NCI-H1930 (cell line): ENCODE results near the gene PARP16.
"Not testable (repeated sequence)": the region's sequence is repeated elsewhere in the genome, so short reads cannot be mapped to it uniquely, and the experiment has no call there.

Experiments used
- DNase-seq, 2 experiments: peaks; one replicate each; lab custom pipeline; 2025; lab: John Stamatoyannopoulos, UW

The PARP16 gene

DNA sequence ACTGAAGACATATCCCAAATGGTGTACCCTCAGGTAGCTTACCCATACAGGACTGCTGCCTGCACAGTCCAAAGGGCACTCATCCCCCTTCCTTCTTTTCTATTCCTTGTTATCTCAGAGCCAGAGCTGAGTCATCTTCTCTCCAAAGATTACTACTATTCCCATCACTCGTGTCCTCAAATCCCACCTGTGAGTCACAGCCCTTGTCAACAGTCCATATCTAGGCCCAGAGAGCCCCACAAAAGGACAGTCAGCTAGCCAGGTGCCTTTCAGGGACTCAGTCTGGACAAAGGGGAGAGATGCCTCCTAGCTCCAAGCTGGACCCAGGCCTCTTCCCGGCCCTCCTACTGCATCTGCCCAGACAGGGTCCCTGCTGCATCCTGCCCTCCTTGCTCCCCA lies 11.0 kb downstream of the PARP16 start:
- DNase-seq, result no peak

DNA sequence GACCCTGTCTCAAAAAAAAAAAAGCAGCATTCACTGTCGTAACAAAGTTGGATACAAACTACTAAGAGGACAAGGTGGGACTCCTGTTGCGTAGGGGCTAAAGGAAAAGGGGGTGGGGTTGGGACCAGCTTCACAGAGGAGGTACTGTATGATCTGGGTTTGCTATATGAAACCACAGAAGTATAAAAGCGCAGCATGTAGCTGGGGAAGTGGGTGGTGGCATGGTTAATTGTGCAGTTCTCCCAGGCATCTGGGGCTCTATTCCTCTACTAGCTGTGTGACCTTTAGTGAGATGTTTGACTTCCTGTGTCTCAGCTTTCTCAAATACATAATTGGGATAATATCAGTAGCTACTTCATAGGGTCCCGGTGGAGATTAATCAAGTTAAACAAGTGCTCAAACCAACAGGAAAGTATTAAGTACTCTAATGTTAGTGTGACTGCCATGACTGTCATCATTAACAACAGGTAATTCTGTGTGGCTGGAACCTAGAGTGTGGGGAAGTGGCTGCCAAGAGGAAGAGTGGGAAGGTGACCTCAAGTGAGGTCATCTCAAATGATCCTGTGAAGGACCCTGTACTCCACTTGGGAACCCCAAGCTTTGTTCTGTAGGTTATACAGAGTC lies 11.5 kb downstream of the PARP16 start:
- DNase-seq, result no peak

DNA sequence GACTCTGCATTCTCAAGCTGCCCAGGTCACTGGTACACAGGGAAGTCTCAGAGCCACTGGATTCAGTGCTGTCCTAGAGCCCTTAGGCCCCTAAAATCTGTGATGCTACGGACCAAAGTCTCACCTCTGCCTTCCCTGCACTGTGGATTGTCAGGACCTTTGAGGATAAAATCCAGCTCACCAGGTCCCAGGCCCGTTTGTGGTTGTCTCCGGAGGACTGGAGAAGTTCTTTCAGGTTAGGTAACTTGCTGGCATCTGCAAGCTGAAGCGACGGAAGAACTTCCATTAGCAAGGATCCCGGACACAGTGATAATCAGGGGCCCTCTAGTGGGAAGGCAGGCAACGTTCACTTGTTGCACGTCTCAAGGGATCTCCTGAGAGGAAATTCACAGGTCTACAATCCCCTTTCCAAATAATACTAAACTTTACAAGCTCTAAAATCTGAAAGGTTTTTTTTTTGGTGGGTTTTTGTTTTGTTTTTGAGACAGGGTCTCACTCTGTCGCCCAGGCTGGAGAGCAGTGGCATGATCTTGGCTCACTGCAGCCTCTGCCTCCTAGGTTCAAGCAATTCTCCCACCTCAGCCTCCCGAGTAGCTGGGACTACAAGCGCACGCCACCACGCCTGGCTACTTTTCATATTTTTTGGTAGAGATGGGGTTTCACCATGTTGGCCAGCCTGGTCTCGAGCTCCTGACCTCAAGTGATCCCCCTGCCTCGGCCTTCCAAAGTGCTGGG lies 15.7 kb downstream of the PARP16 start:
- not testable (repeated sequence) for DNase-seq

DNA sequence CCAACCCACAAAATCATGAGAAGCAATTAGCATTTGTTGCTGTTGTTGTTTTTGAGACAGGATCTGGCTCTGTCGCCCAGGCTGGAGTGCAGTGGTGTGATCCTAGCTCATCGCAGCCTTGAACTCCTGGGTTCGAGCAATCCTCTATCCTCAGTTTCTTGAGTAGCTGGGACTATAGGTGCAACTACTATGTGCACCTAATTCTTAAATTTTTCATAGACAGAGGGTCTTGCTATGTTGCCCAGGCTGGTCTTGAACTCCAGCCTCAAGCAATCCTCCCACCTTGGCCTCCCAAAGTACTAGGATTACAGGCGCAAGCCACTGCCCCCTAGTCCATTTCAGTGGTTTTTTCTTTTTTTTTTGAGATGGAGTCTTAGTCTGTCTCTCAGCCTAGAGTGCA lies 18.3 kb downstream of the PARP16 start:
- no peak for DNase-seq

DNA sequence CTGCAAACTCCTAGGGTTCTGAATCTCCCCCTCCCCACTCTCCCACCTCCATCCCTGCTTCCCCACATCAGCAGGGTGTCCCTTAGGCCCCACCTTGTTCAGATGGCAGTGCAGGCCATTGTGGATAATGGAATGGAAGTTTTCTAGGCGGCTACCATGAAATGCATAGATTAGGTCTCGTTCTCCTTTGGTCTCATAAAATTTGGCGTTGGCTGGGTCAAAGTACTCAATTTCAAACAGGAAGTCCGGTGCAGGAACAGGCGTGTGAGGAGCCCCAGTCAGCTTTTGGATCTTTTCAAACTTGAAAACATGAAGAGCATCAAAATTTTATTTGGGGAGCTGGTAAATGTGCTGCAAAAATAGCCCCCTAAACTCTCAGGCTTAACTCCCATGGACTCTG lies 20.2 kb downstream of the PARP16 start:
- DNase-seq, result no peak

DNA sequence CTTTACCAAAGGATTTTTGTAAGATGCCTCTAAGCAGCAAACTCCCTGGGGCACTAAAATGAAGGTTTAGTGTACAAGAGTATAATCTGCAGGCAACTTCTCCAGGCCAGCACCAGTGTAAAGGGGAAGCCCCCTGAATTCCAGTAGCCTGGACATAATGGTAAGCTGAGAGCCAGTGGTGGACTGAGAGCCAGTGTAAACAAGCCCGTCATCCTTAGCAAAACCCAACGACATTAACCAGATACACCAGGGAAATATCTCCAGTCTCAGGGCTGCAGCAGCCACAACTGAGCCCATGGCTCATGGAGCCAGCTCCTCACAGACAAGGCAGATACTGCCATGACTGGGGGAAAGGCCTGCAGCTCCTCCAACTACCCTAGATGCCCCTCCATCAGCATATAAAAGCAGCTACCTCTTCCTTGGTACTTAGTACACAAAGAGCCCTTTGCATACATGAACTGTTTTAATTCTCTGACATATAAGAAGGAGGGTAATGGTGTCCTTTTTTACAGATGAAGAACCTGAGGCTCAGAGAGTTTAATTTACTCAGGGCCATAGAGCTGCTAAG lies 21.7 kb downstream of the PARP16 start:
- DNase-seq, result no peak

DNA sequence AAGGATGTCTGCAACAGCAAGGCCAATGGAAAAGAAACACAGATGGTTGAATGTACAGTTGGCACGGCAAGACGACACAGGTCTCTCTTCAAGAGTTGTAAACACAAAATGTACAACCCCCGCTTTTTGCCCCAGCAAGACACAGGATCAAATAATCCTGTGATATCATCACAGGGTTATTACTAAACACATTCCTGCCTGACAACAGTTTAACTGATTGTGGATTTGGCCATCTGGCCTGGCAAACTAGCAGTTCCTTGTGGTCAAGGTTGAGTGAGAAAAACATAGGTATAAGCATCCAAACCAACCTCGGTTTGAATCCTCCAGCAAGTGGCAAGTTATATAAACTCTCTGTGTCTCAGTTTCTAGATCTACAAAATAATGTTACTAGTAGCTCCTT lies 23.4 kb downstream of the PARP16 start:
- no peak for DNase-seq

DNA sequence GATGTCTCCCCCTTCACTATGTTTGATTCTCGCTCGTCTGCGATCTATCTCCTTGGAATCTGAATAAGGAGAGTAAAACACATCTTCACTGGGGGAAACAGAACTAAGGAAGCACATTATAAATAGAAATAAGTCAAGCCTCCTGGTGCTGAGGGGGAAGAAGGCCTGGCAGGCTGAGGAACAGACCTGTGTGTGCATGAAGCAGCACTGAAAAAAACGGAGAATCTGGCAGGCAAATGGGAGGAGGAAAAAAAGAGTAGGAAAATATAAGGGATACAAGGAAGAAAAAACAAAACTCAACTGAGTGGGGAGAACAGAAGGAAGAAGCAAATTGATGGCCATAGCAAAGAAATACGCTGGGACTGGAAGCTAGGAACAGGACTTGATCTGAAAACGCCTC lies 25.7 kb downstream of the PARP16 start:
- no peak for DNase-seq

DNA sequence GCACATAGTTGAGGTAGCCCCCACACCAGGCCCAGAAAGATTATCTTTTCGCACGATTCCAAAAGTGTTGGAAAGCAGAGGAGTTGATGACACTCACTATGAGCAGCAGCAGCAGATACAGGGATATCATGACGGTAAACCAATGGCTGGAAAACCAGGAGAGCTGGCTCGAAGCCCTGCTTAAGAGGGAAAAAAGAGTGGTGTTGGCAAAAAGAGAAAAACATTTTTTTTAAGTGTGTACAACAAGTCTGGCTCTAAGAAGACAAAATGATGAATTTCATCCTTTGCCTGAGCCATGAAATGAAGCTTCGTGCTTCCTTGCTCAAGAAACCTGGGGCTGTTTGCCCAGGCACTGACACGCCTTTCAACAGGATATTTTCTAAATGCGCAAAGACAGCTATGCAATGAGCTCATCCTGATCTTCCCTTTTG lies 27.3 kb downstream of the PARP16 start:
- no peak for DNase-seq

DNA sequence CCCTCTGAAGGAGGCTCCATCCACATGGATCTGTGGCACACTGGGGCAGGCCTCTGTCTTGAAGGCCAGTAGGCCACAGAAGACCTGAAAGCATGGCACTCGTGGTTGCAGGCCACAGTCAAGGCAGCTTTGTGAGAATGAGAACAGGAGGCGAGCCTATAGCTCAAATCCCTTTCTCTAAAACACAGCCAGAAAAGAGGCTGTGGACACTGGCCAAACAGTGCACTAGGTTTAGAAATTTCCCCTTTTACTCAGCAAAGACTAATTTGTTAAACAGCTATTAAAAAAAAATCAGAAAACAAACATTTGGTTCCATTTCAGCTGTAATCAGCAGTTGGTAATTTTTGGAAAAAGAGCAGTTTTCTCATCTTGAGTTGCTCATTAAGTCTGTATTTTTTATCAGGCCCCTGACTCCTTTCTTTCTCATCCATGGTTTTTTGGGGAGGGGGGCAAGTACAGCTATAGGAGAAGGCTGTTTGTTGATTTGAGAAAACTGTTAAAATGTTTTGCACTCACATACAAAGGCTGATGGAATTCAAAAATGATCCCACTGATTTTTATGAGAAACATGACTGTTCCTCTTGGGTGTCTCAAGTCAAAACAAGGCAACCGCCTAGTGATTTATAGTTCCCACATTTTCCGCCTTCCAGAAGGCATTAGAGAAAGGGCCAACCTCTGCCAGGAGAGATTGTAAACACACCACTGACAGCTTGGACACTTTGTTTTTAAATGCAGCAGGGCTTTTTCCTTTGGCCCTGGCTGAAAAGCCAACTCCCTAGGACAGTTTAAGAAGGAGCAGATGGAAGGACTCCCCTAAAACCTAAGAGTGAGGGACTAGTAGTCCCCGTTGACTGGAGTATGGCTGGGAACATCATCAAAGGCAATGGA lies 28.1 kb downstream of the PARP16 start:
- DNase-seq, result no peak

DNA sequence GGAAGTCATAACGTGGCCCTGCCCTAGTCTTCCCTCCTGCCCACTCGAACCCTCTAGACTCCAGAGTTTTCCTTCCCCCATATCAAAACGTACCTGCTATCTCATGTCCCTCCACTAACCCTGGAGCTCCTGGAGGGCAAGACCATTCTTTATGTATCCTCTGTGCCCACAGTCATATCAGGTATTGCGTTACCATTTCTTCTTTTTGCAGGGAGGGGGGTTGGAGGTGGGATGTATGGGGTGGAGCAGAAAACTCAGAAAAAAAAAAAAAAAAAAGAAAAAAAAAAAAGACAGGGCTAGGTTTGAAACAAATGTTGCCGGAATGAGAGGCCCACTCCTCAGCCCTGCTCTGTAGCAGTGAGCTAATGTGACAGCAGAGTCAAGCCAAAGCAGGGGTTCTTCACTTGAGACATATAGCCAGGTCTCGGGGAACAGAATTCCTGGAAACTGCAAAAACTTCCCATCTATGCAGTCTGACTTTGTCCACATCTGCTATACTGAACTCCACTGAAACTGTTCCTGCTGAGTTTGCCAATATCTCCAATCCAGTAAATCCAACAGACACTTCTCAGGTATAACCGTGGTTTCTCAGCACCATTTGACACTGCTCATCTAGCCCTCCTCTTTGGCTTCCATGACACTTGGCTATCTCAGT lies 31.1 kb downstream of the PARP16 start:
- DNase-seq, result no peak

DNA sequence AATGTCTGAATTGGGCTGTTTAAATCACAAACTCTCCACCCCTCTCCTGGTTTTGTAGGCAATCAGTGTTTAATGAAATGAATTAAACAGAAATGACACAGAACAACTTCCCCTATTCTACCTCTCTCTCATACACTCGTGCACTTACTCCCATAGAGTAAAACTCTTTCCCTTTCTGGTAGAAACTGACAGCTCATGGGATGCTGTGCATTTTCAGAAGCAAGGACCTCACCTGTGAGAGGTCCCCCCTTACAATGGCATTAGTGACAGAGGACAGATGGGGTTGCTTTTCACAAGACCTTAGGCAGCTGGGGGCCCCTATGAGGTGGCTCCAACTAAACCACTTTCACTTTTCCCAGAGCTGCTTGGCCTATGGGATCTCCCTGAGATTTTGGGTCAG lies 31.9 kb downstream of the PARP16 start:
- DNase-seq, result no peak

DNA sequence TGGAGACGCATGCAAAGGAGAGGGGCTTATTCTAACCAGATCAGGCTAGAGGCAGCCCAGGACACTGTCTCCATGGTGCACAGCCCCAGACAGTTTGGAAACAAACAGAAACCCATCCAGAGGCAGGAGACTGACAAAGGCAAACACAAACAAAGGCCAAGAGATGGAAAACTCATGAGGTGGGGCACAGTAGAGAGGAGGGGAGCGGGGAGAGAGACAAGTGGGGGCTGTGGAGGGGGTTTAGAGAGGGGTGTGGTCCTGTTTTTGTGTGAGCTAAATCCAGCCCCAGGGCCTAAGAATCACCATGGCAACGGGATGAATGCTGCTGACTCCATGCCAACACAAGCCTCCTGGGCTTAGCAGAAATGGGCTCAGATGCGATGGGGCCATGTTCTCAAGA lies 32.3 kb downstream of the PARP16 start:
- DNase-seq, result no peak

DNA sequence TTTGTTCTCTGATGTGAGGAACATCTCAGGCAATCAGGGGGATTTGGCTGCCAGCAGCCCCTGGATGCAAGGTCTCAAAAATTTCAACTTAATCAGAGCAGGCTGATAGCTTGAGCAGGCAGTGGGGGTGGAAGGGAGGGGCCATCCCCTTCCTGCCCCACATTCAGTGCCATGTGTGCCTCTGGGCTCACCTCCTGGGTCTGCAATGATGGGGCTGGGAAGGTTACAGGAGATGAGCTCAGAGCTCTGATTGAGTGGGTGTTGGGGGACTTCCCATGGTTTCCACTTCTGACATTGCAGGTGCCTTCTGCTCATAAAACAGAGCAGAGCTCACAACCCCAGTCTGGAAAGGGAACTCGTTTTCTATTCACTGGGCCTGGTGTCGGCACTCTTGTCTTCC lies 37.0 kb downstream of the PARP16 start:
- DNase-seq, result no peak

DNA sequence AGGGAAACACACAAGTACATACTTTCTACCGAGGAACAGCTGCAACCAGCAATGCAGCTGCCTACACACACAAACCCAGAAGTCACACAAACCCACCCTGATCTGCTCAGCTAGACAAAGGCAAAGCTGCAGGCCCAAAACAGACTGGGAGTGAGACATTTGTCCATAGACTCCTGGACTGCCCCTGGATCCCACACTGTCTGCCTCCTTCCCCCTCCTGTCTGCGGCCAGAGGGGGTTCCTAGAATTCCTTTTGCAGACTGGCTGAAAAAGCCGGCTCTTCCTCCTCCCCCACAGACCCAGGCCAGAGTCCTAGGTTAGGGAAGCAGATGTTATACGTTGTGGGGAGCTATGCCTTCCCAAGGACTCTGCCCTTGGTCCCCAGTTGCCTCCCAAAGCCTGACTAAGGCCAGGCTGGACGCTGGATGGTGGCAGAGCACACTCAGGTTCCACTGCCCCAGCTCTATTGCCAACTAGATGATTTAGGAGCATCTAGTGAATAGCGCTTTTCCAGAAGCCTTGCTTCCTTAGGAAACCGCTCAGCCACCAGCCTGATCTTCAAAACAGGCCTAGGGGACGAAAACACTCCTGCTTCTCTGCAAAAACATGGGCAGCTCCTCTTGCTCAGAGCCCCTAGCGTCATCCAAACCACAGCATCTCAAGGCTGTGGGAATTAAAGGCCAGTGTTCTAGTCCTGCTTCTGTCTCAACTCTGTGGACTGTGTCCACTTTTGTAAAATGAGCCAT lies 38.0 kb downstream of the PARP16 start:
- no peak for DNase-seq

DNA sequence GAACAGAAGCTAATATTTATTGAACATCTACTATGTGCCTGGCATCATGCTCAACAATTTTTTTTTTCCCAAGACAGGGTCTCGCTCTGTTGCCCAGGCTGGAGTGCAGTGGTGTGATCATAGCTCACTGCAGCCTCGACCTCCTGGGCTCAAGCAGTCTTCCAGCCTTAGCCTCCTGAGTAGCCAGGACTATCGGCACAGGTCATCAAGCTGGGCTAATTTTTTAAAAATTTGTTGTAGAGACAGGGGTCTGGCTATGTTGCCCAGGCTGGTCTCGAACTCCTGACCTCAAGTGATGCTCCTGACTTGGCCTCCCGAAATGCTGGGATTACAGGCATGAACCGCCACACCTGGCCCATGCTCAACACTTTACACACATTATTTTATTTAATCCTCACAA lies 39.7 kb downstream of the PARP16 start:
- DNase-seq, result no peak

DNA sequence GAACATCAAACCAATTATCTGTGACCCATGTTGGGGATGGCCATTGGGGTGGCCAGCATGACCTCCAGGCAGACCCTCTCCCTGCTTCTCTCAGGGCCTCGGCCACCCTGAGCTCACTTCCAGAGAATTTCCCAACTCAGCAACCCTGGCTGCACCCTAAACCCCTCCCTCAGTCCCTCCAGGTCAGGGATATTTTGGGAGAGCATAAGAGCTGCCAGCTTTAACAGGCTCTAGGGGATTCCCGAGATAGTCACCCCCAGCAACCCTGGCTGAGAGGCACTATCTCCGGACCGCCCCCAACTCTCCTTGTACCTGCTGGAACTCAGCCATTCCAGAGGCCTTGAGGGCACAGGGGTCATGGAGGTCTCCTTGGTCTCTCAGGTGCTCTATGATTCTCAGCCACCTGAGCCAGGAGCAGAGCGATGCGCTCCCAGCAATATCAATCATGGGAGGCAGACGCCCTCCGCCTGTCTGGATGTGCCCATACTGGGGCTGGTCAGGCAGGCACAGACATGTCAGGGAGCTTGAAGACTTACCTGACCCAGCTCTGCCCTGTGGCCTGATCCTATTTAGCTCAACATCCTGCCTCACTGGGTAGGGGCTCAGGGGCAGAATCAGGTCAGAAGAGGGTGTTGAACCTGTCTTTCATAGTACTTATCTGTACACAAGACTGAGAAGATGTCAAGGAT lies 40.5 kb downstream of the PARP16 start:
- no peak for DNase-seq

DNA sequence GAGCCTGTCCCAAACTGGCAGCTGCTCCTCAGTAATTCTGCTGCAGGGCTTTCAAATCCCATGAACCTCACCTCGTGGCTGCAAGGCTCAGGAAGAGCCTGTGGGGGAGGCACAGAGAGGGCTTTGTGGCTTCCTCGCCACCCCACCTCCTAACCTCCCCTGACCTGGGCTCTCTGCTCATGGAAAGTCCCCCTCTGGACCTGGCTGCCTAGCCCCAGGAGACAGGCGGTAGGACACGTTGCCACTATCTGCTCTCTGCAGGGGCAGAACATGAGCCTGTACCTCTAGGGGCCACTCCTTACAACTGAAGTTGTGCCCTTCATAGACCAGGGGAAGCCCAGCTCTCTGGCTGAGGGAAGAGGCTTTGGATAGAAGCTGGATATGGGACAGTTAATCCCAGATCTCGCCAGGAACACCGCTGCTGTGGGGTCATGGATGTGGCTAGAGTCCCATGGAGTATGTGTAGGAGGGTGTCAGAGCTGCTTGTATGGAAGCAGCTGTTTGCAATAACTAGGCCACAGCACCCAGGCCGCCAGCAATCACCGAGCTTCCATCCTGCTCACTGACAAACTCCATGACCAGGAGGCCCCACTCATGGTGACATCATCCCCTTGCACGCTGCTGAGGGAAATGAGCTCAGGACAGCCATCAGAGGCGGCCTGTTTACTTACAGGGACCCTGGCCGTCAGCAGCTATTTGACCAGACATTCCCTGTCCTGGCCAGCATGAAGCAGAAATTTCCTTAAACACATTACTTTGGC lies 41.4 kb downstream of the PARP16 start:
- no peak for DNase-seq

DNA sequence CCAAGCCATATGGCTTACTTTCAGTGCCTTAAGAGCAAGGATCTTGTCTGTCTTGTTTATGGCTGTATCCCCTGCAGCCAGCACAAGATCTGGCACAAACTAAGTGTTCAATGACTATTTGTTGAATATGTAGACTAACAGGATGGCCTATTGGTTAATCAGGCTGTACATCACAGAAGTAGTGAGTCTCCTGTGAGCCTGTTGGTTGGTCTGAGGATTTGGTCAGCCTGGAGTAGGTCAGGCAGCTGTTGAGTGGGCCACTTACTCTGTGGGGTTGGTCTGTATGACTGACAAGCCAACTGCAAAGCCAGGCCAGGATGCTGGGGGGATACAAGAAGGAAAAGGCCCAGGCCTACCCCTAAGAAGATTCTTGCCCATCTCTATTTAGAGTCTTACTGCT lies 42.0 kb downstream of the PARP16 start:
- DNase-seq, result no peak

DNA sequence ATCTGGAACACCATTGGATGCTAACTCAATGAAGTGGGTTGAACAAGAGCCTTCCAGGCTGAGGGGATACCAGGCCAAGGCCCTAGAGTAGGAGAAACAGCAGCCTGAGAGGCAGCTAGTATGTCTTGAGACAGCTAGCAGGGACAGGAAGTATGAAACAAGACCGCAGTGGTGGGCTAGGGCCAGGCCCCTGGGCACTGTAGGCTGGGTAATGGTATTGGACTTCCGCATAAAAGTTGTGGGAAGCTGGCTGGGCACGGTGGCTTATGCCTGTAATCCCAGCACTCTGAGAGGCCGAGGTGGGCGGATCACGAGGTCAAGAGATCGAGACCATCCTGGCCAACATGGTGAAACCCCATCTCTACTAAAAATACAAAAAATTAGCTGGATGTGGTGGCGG lies 50.2 kb downstream of the PARP16 start:
- not testable (repeated sequence) for DNase-seq
